NCI-H2107 (cell line): Measurements from ENCODE around the gene ARHGEF6.

Experiments used
- DNase-seq: peaks from one replicate; lab custom pipeline; 2025; lab: John Stamatoyannopoulos, UW

The ARHGEF6 gene

DNA sequence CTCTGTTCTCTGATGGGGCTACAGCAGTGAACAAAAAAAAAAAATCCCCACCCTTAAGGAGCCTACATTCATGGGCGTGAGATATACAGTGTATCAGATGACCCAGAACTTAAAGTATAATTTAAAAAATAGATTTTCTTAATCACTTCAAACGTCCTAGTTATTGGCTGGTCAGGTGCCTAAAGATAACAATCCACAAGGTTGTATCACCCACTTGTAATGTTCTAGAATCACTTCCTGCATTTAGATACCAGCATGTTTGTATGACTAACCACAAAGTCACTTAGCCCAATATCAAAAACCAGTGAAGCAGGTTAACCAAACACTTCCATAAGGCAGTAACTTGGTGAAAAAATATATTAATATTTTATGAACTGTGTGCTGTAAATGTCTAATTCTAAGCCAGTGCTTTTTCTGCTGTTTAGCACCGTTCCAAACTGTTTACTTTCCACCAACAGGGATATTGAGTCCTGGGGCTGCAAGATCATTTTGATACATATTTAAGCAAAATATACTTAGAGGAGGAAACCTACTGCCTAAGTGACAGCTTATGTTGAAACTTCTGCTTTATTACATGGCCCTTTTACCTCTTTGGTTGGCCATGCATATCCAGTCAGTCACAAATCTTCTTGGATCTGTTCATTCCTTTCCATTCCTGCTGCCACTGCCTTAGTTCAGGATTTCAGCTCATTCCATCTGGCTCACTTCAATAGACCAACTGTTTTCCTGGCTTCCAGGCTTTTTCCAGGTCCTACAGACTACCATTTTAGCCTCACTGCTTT is 89.5 kb downstream of the ARHGEF6 start:
- DNase-seq, result no peak

GRCh38 chrX:136689436-136689835 is 91.3 kb downstream of the ARHGEF6 start:
- DNase-seq, result no peak

- no peak for DNase-seq
These were observed 93.3 kb downstream of the ARHGEF6 start for GRCh38 chrX:136687457-136687856.

GRCh38 chrX:136684120-136684519 is 96.6 kb downstream of the ARHGEF6 start:
- DNase-seq, result no peak

GRCh38 chrX:136679531-136679930 is 101.2 kb downstream of the ARHGEF6 start:
- no peak for DNase-seq

DNA sequence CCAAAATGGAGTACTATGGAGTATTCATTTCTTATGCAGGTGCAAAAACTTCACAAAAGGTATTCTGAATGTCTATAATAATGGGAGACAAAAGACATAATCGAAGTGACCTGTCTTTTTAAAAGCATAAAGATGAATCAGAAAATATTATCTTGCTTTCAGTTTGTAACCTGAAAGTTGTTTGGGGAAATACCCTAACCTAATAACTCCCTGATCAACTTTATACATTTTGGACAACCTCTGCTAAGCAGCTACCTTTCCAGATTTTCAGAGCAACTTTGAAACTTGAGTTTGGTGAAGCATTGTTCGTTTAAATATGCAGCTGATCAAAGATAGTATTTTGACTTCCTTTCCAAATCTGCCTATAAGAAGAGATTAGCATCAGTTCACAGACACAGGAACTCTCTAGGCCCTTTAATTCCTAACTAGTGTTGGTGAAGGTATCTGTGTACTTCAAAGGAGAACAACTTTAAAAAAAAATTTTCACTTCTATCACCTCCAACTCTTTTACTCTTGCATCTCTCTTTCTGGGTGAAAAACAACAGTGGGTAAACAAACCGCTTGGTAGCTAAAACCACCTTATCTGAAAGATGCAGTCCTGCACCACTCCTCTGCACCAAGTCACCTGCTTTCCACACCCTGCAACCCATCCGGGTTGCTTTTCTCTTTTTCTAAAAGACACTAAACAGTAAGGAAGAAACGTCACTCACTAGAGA is 106.3 kb downstream of the ARHGEF6 start:
- no peak for DNase-seq

DNA sequence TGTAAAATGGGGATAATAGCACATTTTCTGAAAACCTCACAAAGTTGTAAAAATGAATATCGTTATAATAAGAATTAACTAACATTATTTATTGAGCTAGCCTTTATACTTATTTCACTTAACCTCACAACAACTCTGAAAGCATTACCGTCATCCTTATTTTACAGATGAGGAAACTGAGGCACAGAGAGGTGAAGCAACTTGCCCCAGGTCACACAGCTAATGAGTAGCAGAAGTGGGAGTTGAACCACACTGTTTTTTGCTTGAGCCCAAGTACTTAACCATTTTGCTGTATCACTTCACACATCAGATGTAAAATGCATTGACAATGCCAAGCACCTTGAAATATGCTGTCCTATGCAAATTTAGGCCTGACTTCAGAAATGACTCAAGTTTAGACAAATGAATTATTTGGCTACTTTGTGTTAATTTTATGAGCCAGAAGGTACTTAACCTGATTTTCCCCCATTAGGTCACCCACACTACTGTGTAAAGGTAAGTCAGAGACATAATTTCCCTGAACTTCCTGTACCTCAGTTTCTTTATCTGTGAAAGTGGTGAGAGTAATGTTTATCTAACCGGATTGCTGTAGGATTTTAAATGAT is 109.6 kb downstream of the ARHGEF6 start:
- no peak for DNase-seq

- DNase-seq, result no peak
These were observed 113.1 kb downstream of the ARHGEF6 start for GRCh38 chrX:136667446-136668168.

GRCh38 chrX:136666088-136666487 is 114.6 kb downstream of the ARHGEF6 start:
- DNase-seq, result no peak

GRCh38 chrX:136665258-136665900 is 115.4 kb downstream of the ARHGEF6 start:
- no peak for DNase-seq

GRCh38 chrX:136662976-136663375 is 117.8 kb downstream of the ARHGEF6 start:
- DNase-seq, result no peak

- DNase-seq, result no peak
These were observed 118.6 kb downstream of the ARHGEF6 start for GRCh38 chrX:136662104-136662503.

DNA sequence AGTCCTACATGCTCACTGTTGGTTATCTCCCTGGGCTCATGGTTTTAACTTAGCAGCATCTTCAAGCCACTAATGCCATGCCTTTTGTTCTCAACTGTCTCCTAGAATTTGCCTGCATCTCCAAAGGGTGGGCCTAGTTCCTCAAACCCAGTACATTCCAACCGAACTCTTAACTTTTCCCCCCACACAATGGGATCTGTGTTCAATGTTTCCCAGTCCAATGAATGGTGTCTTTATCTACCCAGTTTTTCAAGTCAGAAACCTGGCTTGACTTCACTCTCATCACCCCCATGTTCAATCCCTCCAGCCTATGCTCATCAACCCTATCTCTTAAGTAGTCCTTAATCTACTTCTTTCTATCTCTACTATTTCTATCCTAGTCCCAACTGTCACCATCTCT is 119.8 kb downstream of the ARHGEF6 start:
- no peak for DNase-seq

DNA sequence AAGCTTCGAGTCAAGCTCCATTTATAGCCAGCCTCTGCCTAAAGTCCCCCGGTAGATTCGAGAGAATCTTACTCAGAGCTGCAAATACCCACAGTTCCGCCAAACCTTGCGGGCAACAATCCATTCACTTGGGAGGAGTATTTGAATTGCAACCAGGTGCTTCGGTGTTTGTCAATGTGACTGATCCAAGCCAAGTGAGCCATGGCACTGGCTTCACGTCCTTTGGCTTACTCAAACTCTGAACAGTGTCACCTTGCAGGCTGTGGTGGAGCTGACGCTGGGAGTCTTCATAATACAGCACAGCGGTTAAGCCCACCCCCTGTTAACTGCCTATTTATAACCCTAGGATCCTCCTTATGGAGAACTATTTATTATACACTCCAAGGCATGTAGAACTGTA is 121.6 kb downstream of the ARHGEF6 start:
- peak; percentile 1 for DNase-seq

- no peak for DNase-seq
These were observed 122.6 kb downstream of the ARHGEF6 start for GRCh38 chrX:136658151-136658550.

DNA sequence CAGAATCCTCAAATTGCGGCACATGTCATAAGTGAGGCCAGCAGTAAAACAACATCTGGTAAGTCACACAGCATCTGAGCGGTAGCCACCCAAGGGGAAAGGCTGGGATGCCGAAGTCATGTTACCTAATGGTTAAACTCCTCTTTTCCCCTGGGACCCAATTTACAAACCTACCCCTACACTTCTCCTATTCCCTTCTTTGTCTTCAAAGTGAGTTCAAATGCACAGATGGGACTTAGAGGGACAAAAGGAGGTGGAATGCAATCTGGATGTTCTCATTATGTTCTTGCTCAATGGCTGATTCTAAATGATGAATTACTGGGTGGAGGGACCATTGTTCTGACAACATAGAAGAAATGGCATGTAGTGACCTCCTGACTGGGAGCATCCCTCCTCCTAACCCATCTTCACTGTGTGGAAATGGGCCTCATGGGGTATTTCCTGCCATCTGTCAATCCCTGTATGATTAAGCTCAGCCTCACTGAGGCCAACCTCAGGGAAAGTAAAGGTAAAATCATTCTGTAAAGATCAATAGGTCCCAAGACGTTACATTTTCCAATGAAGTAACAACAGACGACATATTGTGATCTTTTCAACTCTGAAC is 124.3 kb downstream of the ARHGEF6 start:
- DNase-seq, result no peak

- no peak for DNase-seq
These were observed 127.7 kb downstream of the ARHGEF6 start for GRCh38 chrX:136652822-136653723.

GRCh38 chrX:136650811-136651210 is 129.9 kb downstream of the ARHGEF6 start:
- no peak for DNase-seq

- no peak for DNase-seq
These were observed 132.9 kb downstream of the ARHGEF6 start, which contains the start of gene CD40LG for GRCh38 chrX:136647677-136648360. CD40LG (plus strand) TSS chrX:136648158; CDS start chrX:136648249, 91 bp downstream.
